Ascending aorta (tissue), 2 donors: ENCODE measurements around the gene ARID1B. TPM values are rescaled to one million over a fixed set of nuclear protein-coding genes. Genes with fewer than 3 reads are reported as not detected.

Source experiments
- DNase-seq, 2 donors: peaks; one replicate each; pipeline ENCODE4 v3.0.0-alpha.2; 2019; ENCODE audit warnings: low spot score in 2 of 2
- H3K27ac ChIP-seq, 2 donors: fragments of 200-600 bp; sonication (generic); one replicate each; pipeline ENCODE4 v1.5.1; 2016 to 2017; ENCODE audit warnings: mild to moderate bottlenecking in 1 of 2
- H3K27me3 ChIP-seq: fragments of 200-600 bp; sonication (generic); one replicate; pipeline ENCODE4 v1.5.1; 2017
- H3K36me3 ChIP-seq, 2 donors: fragments of 200-600 bp; sonication (generic); one replicate each; pipeline ENCODE4 v1.5.1; 2016
- H3K4me1 ChIP-seq, 2 donors: fragments of 200-600 bp; sonication (generic); one replicate each; pipeline ENCODE4 v1.5.1; 2016 to 2017; ENCODE audit warnings: mild to moderate bottlenecking in 1 of 2
- H3K4me3 ChIP-seq, 2 donors: fragments of 200-600 bp; sonication (generic); one replicate each; pipeline ENCODE4 v1.5.1; 2016 to 2017; ENCODE audit warnings: mild to moderate bottlenecking in 1 of 2
- H3K9me3 ChIP-seq, 2 donors: fragments of 200-600 bp; sonication (generic); one replicate each; pipeline ENCODE4 v1.5.1; 2016
- CTCF ChIP-seq, 3 experiments: fragments of 200-600 bp in 2 of 3; fragments of 450-650 bp in 1 of 3; sonication (generic) in 2 of 3; IDR thresholded peaks; one replicate each; pipeline ENCODE4 v1.5.1; 2016 to 2019; ENCODE audit warnings: antibody characterized with exemption in 3 of 3, mild to moderate bottlenecking in 1 of 3, moderate library complexity in 1 of 3
- intact Hi-C: fragments of 100-400 bp; cut with DNase I; formaldehyde crosslinking; loops from one replicate; pipeline ENCODE4 v1.15.1; 2023
- total RNA-seq: library from RNA; depleted of rRNA; stranded (reverse); fragments of >200 nt; gene quantifications from one replicate; pipeline ENCODE4 v1.1.0, GENCODE V29; 2016

ARID1B gene
- total RNA-seq, 1 donor from 2014 or later, result 97.9 TPM

- intact Hi-C loops, result no loop called here
- Histone ChIP-seq H3K27me3 (no peaks in the 10 kb centered on the region), H3K9me3 (no peaks in the 10 kb centered on the region), H3K4me1 (no peaks in the 10 kb centered on the region), H3K36me3 (peaks cover under 1 to 6% of the 10 kb centered on the region in 2 donors), H3K27ac (no peak overlapping the region), H3K4me3 (no peak overlapping the region)
- DNase-seq, result no peak
- TF ChIP-seq CTCF (IDR thresholded peaks at IDR 0.05), result no peak
Measured at GRCh38 chr6:157107915-157108651, 330.9 kb downstream of the ARID1B start.

- Histone ChIP-seq H3K27ac (no peak overlapping the region), H3K36me3 (peaks cover 8 to 9% of the 10 kb centered on the region in 2 donors), H3K4me1 (no peaks in the 10 kb centered on the region), H3K27me3 (no peaks in the 10 kb centered on the region), H3K9me3 (no peaks in the 10 kb centered on the region), H3K4me3 (no peak overlapping the region)
- no peak for DNase-seq
- no peak for TF ChIP-seq CTCF (IDR thresholded peaks at IDR 0.05)
- intact Hi-C loops, result no loop called here
Measured at GRCh38 chr6:157108923-157109322, 331.7 kb downstream of the ARID1B start.

GRCh38 chr6:157110607-157111006 lies 333.4 kb downstream of the ARID1B start:
- H3K36me3 ChIP-seq, result peaks cover 8 to 9% of the 10 kb centered on the region in 2 donors
- no peak for TF ChIP-seq CTCF (IDR thresholded peaks at IDR 0.05)
- no peak for DNase-seq
- no peaks in the 10 kb centered on the region for H3K9me3 ChIP-seq
- no peak overlapping the region for H3K4me3 ChIP-seq
- no peaks in the 10 kb centered on the region for H3K27me3 ChIP-seq
- H3K4me1 ChIP-seq, result no peaks in the 10 kb centered on the region
- intact Hi-C loops, result no loop called here
- H3K27ac ChIP-seq, result no peak overlapping the region

- peaks cover 8 to 9% of the 10 kb centered on the region in 2 donors for H3K36me3 ChIP-seq
- H3K4me1 ChIP-seq, result no peaks in the 10 kb centered on the region
- no peak overlapping the region for H3K27ac ChIP-seq
- H3K4me3 ChIP-seq, result no peak overlapping the region
- DNase-seq, result no peak
- H3K9me3 ChIP-seq, result no peaks in the 10 kb centered on the region
- TF ChIP-seq CTCF (IDR thresholded peaks at IDR 0.05), result no peak
- no peaks in the 10 kb centered on the region for H3K27me3 ChIP-seq
- intact Hi-C loops, result no loop called here
Measured at GRCh38 chr6:157113389-157113788, 336.2 kb downstream of the ARID1B start.

GRCh38 chr6:157116426-157116825 lies 339.2 kb downstream of the ARID1B start:
- intact Hi-C loops, result no loop called here
- Histone ChIP-seq H3K9me3 (no peaks in the 10 kb centered on the region), H3K27ac (no peak overlapping the region), H3K27me3 (no peaks in the 10 kb centered on the region), H3K36me3 (peaks cover 8 to 9% of the 10 kb centered on the region in 2 donors), H3K4me3 (no peak overlapping the region), H3K4me1 (peaks cover 0 to 2% of the 10 kb centered on the region in 2 donors)
- no peak for DNase-seq
- TF ChIP-seq CTCF (IDR thresholded peaks at IDR 0.05), result no peak
